GM18511 (cell line): ENCODE results near the gene VDAC1.
"Not testable (repeated sequence)": the region's sequence is repeated elsewhere in the genome, so short reads cannot be mapped to it uniquely, and the experiment has no call there.

Experiments
- ATAC-seq: cut with Tn5 transposase; IDR thresholded peaks from one replicate; pipeline ENCODE4 v1.9.1; 2021; ENCODE audit warnings: mild to moderate bottlenecking, moderate library complexity; ENCODE audit not compliant: unreplicated experiment

VDAC1 gene

GRCh38 chr5:133996683-133997252, 8.0 kb downstream of the VDAC1 start:
- no peak for ATAC-seq

- no peak for ATAC-seq
Observed at GRCh38 chr5:133995883-133996563, 8.8 kb downstream of the VDAC1 start.

GRCh38 chr5:133995341-133995740, 9.4 kb downstream of the VDAC1 start:
- no peak for ATAC-seq

- no peak for ATAC-seq
Observed at GRCh38 chr5:133994990-133995333, 9.8 kb downstream of the VDAC1 start.

- no peak for ATAC-seq
Observed at GRCh38 chr5:133994297-133994989, 10.3 kb downstream of the VDAC1 start.

GRCh38 chr5:133993185-133993936, 11.4 kb downstream of the VDAC1 start:
- ATAC-seq, result no peak

- ATAC-seq, result no peak
Observed at GRCh38 chr5:133992429-133993155, 12.2 kb downstream of the VDAC1 start.

GRCh38 chr5:133991171-133991910, 13.4 kb downstream of the VDAC1 start:
- no peak for ATAC-seq

- ATAC-seq, result no peak
Observed at GRCh38 chr5:133990396-133990795, 14.4 kb downstream of the VDAC1 start.

GRCh38 chr5:133985540-133986180, 19.1 kb downstream of the VDAC1 start:
- no peak for ATAC-seq

- no peak for ATAC-seq
Observed at GRCh38 chr5:133983674-133984073, 21.1 kb downstream of the VDAC1 start.

- ATAC-seq, result no peak
Observed at GRCh38 chr5:133981714-133982113, 23.1 kb downstream of the VDAC1 start.

- no peak for ATAC-seq
Observed at GRCh38 chr5:133980652-133981051, 24.1 kb downstream of the VDAC1 start.

- no peak for ATAC-seq
Observed at GRCh38 chr5:133978943-133979342, 25.8 kb downstream of the VDAC1 start.

GRCh38 chr5:133977858-133978257, 26.9 kb downstream of the VDAC1 start:
- ATAC-seq, result no peak

- no peak for ATAC-seq
Observed at GRCh38 chr5:133977161-133977787, 27.5 kb downstream of the VDAC1 start.

- not testable (repeated sequence) for ATAC-seq
Observed at GRCh38 chr5:133975546-133975945, 29.2 kb downstream of the VDAC1 start.

GRCh38 chr5:133974142-133974541, 30.6 kb downstream of the VDAC1 start:
- no peak for ATAC-seq

GRCh38 chr5:133970325-133970909, 34.4 kb downstream of the VDAC1 start:
- ATAC-seq, result no peak
